ENCODE measurements around the gene GCK. TPM values are rescaled to one million over a fixed set of nuclear protein-coding genes. Genes with fewer than 3 reads are reported as not detected.

GCK gene
- total RNA-seq, 2 experiments from 2014 or later, result 0.16 TPM; not detected in 1

DNA sequence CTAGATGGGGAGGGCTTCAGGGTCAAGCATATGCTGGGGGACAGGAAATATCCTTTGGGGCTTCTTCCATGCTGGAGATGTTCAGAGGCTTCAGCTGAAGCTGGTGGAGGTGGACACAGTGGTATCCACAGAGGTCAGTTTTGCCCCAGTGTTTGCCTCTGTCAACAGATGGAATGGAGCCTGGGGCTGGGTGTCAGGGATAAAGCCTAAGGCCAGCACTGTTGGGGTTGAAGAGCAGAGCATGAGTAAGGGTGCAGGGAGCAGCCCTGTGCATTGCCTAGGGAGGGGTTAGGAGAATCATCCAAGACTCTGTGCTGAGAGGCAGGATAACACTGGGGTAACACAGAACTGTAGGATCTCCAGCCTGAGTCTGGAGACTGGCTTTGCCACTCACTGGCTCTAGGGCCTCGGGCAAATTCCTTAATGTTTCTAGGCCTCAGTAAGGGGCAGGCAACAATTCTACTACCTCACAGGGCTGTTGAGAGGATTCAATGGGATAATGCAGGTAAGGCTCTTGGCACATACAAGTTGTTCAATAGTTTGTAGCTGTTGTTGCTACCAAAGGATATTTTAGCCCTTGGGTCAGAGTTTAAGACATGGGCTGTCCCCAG is 26.3 kb downstream of the GCK start:
- ChIA-PET CTCF (ENCODE audit: unreplicated experiment) (interaction anchor here (1.3 kb wide), 1 partner anchor 13 kb away, joined by 3 read pairs; no protein-coding TSS in a partner anchor), POLR2A (interaction anchor here (0.9 kb wide), 1 partner anchor 15 kb away, joined by 3 read pairs; no protein-coding TSS in a partner anchor)
- intact Hi-C loops (cut with micrococcal nuclease; ENCODE audit: unreplicated experiment), result no loop called here
- Histone ChIP-seq H3K4me3 (ENCODE audit: low read depth, low read length, poor library complexity, severe bottlenecking) (no peak overlapping the region), H3K9me2 (ENCODE audit: insufficient read depth, low read length) (no peaks in the 10 kb centered on the region), H3K36me3 (ENCODE audit: insufficient read depth, low read length) (no peaks in the 10 kb centered on the region), H3K4me1 (ENCODE audit: insufficient read depth, low read length, poor library complexity, severe bottlenecking) (peaks cover 4% of the 10 kb centered on the region), H3K27ac (ENCODE audit: low read depth, low read length, poor library complexity, severe bottlenecking) (no peak overlapping the region), H3K9me3 (ENCODE audit: low read length) (no peaks in the 10 kb centered on the region), H2AFZ (ENCODE audit: low read length) (no peak overlapping the region), H4K20me1 (ENCODE audit: insufficient read depth, low read length) (no peaks in the 10 kb centered on the region), H3K4me2 (ENCODE audit: low read length) (no peak overlapping the region), H3K79me2 (ENCODE audit: insufficient read depth, low read depth, low read length) (no peaks in the 10 kb centered on the region)
- BruUV-seq (replicated peaks), result no TSS peak
- no peak for DNase-seq (ENCODE audit: low spot score)
- TF ChIP-seq EZH2phosphoT487 (IDR thresholded peaks at IDR 0.05; ENCODE audit: borderline replicate concordance, low read depth, low read length), result no peak
- TF ChIP-seq, protein P1, sequence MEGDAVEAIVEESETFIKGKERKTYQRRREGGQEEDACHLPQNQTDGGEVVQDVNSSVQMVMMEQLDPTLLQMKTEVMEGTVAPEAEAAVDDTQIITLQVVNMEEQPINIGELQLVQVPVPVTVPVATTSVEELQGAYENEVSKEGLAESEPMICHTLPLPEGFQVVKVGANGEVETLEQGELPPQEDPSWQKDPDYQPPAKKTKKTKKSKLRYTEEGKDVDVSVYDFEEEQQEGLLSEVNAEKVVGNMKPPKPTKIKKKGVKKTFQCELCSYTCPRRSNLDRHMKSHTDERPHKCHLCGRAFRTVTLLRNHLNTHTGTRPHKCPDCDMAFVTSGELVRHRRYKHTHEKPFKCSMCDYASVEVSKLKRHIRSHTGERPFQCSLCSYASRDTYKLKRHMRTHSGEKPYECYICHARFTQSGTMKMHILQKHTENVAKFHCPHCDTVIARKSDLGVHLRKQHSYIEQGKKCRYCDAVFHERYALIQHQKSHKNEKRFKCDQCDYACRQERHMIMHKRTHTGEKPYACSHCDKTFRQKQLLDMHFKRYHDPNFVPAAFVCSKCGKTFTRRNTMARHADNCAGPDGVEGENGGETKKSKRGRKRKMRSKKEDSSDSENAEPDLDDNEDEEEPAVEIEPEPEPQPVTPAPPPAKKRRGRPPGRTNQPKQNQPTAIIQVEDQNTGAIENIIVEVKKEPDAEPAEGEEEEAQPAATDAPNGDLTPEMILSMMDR (conservative IDR thresholded peaks at IDR 0.05; ENCODE audit: low read length), result no peak

DNA sequence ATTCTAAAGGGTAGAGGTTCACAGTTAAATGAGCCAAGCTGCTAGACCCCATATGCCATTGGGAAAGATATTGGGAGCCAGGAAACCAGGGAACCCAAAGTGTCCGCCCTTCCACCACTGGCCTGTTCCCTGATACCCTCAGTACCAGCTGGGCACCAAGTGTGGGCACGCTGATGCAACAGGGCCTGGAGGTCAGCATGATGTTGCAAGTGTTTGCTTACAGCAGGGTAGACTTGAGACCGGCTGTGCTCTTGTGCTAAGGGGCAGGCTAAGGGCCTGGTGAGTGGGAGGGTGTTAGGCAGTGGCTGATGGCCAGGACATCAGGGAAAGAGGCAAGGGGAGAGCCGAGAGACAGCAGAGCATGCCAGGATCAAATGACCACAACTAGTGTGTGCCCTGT is 27.1 kb downstream of the GCK start:
- no peaks in the 10 kb centered on the region for H3K9me2 ChIP-seq (ENCODE audit: insufficient read depth, low read length)
- BruUV-seq (replicated peaks), result no TSS peak
- CTCF ChIA-PET (ENCODE audit: unreplicated experiment), result no interaction called here
- POLR2A ChIA-PET, result no interaction called here
- no peak for DNase-seq (ENCODE audit: low spot score)
- H3K36me3 ChIP-seq (ENCODE audit: insufficient read depth, low read length), result no peaks in the 10 kb centered on the region
- no peaks in the 10 kb centered on the region for H3K79me2 ChIP-seq (ENCODE audit: insufficient read depth, low read depth, low read length)
- no peak overlapping the region for H3K4me2 ChIP-seq (ENCODE audit: low read length)
- intact Hi-C loops (cut with micrococcal nuclease; ENCODE audit: unreplicated experiment), result no loop called here
- no peak for TF ChIP-seq EZH2phosphoT487 (IDR thresholded peaks at IDR 0.05; ENCODE audit: borderline replicate concordance, low read depth, low read length)
- TF ChIP-seq, protein P1 (conservative IDR thresholded peaks at IDR 0.05; ENCODE audit: low read length), result no peak
- no peak overlapping the region for H3K27ac ChIP-seq (ENCODE audit: low read depth, low read length, poor library complexity, severe bottlenecking)
- no peaks in the 10 kb centered on the region for H4K20me1 ChIP-seq (ENCODE audit: insufficient read depth, low read length)
- H2AFZ ChIP-seq (ENCODE audit: low read length), result no peak overlapping the region
- H3K4me3 ChIP-seq (ENCODE audit: low read depth, low read length, poor library complexity, severe bottlenecking), result no peak overlapping the region
- H3K4me1 ChIP-seq (ENCODE audit: insufficient read depth, low read length, poor library complexity, severe bottlenecking), result no peaks in the 10 kb centered on the region
- H3K9me3 ChIP-seq (ENCODE audit: low read length), result no peaks in the 10 kb centered on the region

DNA sequence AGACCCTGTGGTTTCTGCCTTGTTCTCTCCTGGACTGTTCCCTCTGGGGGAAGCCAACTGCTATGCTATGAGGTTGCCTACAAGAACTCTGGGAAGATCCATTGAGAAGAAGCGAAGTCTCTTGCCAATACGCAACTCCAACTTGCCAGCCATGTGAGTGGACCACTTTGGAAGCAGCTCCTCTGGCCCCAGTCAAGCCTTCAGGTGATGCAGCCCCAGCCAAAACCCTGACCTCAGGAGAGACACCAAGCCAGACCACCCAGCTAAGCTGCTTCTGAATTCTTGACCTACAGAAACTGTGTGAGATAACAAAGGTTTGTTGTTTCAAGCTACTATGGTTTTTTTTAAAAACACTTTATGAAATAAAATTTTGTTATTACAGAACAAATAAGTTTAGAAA is 27.9 kb downstream of the GCK start:
- no peak for DNase-seq (ENCODE audit: low spot score)
- Histone ChIP-seq H3K36me3 (ENCODE audit: insufficient read depth, low read length) (no peaks in the 10 kb centered on the region), H3K27ac (ENCODE audit: low read depth, low read length, poor library complexity, severe bottlenecking) (no peak overlapping the region), H3K4me2 (ENCODE audit: low read length) (no peak overlapping the region), H4K20me1 (ENCODE audit: insufficient read depth, low read length) (no peaks in the 10 kb centered on the region), H3K79me2 (ENCODE audit: insufficient read depth, low read depth, low read length) (no peaks in the 10 kb centered on the region), H3K4me1 (ENCODE audit: insufficient read depth, low read length, poor library complexity, severe bottlenecking) (no peaks in the 10 kb centered on the region), H2AFZ (ENCODE audit: low read length) (no peak overlapping the region), H3K9me2 (ENCODE audit: insufficient read depth, low read length) (no peaks in the 10 kb centered on the region), H3K4me3 (ENCODE audit: low read depth, low read length, poor library complexity, severe bottlenecking) (no peak overlapping the region), H3K9me3 (ENCODE audit: low read length) (no peaks in the 10 kb centered on the region)
- ChIA-PET POLR2A (no interaction called here), CTCF (ENCODE audit: unreplicated experiment) (no interaction called here)
- intact Hi-C loops (cut with micrococcal nuclease; ENCODE audit: unreplicated experiment), result no loop called here
- no peak for TF ChIP-seq EZH2phosphoT487 (IDR thresholded peaks at IDR 0.05; ENCODE audit: borderline replicate concordance, low read depth, low read length)
- TF ChIP-seq, protein P1 (conservative IDR thresholded peaks at IDR 0.05; ENCODE audit: low read length), result no peak
- BruUV-seq (replicated peaks), result no TSS peak

Measured in OCI-LY7 (cell line).